Nephron progenitor cell (in vitro differentiated cells): ENCODE measurements around the gene B4GALT6.

ENCODE experiments used
- DNase-seq: peaks from one replicate; pipeline ENCODE4 v3.0.0; 2021
- H3K27ac Mint-ChIP-seq: 2 replicates; pipeline ENCODE4 v1.8.0; 2021; ENCODE audit warnings: mild to moderate bottlenecking, moderate library complexity, mixed read lengths
- H3K27me3 Mint-ChIP-seq: 2 replicates; pipeline ENCODE4 v1.8.0; 2021; ENCODE audit warnings: mild to moderate bottlenecking, low read depth, mixed read lengths; ENCODE audit not compliant: poor library complexity
- H3K36me3 Mint-ChIP-seq: 2 replicates; pipeline ENCODE4 v1.8.0; 2021; ENCODE audit warnings: low read depth, mixed read lengths
- H3K4me1 Mint-ChIP-seq: 2 replicates; pipeline ENCODE4 v1.8.0; 2021; ENCODE audit warnings: mixed read lengths
- H3K4me3 Mint-ChIP-seq: 2 replicates; pipeline ENCODE4 v1.8.0; 2021; ENCODE audit warnings: mild to moderate bottlenecking, moderate library complexity, mixed read lengths
- H3K9me3 Mint-ChIP-seq: 2 replicates; pipeline ENCODE4 v1.8.0; 2021; ENCODE audit warnings: mild to moderate bottlenecking, moderate library complexity, mixed read lengths
- CTCF ChIP-seq: fragments of 200-600 bp; sonication (generic); IDR thresholded peaks from 2 replicates; pipeline ENCODE4 v1.5.0; 2021; ENCODE audit warnings: antibody characterized with exemption

Gene B4GALT6

GRCh38 chr18:31686572-31686971 lies 2.2 kb upstream of the B4GALT6 start:
- Mint-ChIP-seq H3K27ac (no peak overlapping the region), H3K9me3 (no peaks in the 10 kb centered on the region), H3K4me1 (peaks cover 34% of the 10 kb centered on the region), H3K36me3 (no peaks in the 10 kb centered on the region), H3K4me3 (peak overlapping the region; percentile 87), H3K27me3 (no peaks in the 10 kb centered on the region)
- no peak for DNase-seq
- TF ChIP-seq CTCF = no peak

GRCh38 chr18:31685097-31686082 lies 1.0 kb upstream of the B4GALT6 start:
- Mint-ChIP-seq H3K36me3 (no peaks in the 10 kb centered on the region), H3K9me3 (no peaks in the 10 kb centered on the region), H3K4me3 (peak overlapping the region; percentile 87), H3K27me3 (no peaks in the 10 kb centered on the region), H3K27ac (peak overlapping the region; percentile 87), H3K4me1 (peaks cover 45% of the 10 kb centered on the region)
- peak; percentile 86 for DNase-seq
- TF ChIP-seq CTCF = peak; percentile 22

- Mint-ChIP-seq H3K27ac (peak overlapping the region; percentile 80), H3K4me3 (peak overlapping the region; percentile 99), H3K36me3 (no peaks in the 10 kb centered on the region), H3K9me3 (no peaks in the 10 kb centered on the region), H3K4me1 (peaks cover 55% of the 10 kb centered on the region), H3K27me3 (no peaks in the 10 kb centered on the region)
- TF ChIP-seq CTCF = no peak
- no peak for DNase-seq
Observed at GRCh38 chr18:31683968-31684278, 458 bp downstream of the B4GALT6 start.

GRCh38 chr18:31683106-31683505 lies 1.3 kb downstream of the B4GALT6 start:
- DNase-seq = no peak
- no peaks in the 10 kb centered on the region for H3K36me3 Mint-ChIP-seq
- H3K27me3 Mint-ChIP-seq = no peaks in the 10 kb centered on the region
- no peak overlapping the region for H3K27ac Mint-ChIP-seq
- no peaks in the 10 kb centered on the region for H3K9me3 Mint-ChIP-seq
- H3K4me1 Mint-ChIP-seq = peaks cover 61% of the 10 kb centered on the region
- no peak for TF ChIP-seq CTCF
- peak overlapping the region; percentile 99 for H3K4me3 Mint-ChIP-seq

GRCh38 chr18:31680831-31681568 lies 3.4 kb downstream of the B4GALT6 start:
- H3K27ac Mint-ChIP-seq = no peak overlapping the region
- H3K27me3 Mint-ChIP-seq = no peaks in the 10 kb centered on the region
- peaks cover 56% of the 10 kb centered on the region for H3K4me1 Mint-ChIP-seq
- H3K9me3 Mint-ChIP-seq = no peaks in the 10 kb centered on the region
- no peaks in the 10 kb centered on the region for H3K36me3 Mint-ChIP-seq
- H3K4me3 Mint-ChIP-seq = no peak overlapping the region
- no peak for TF ChIP-seq CTCF
- DNase-seq = no peak
